Retinal pigment epithelial cell (primary cell): ENCODE data around the gene MPI.
"Not testable (repeated sequence)": the region's sequence is repeated elsewhere in the genome, so short reads cannot be mapped to it uniquely, and the experiment has no call there.

ENCODE experiments used
- DNase-seq: peaks from one replicate; pipeline ENCODE4 v3.0.0-alpha.2; 2010; ENCODE audit warnings: low read depth
- H3K4me3 ChIP-seq: 2 replicates; pipeline ENCODE4 v1.5.1; 2011; ENCODE audit warnings: mild to moderate bottlenecking, low read length, control low read depth, moderate library complexity
- CTCF ChIP-seq: conservative IDR thresholded peaks from 2 replicates; pipeline ENCODE4 v1.5.1; 2011; ENCODE audit warnings: low read depth, low read length, control low read depth, inconsistent platforms

The MPI gene

DNA sequence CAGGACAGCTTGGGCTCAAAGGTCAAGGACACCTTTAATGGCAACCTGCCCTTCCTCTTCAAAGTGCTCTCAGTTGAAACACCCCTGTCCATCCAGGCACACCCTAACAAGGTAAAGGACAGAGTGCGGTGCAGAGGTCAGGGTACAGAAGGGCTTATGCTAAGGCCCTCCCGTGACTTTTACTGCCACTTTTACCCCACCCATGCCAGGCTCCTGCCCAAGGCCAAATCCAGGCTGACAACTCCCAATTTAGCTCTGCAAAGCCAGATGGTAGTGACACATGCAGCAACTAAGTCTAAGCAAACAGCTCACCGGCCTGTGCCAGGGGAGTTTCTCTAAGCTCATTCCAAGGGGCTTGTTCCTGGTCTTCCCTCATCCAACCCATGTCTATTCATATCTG lies 1.6 kb downstream of the MPI start:
- no peak for TF ChIP-seq CTCF
- DNase-seq: no peak
- H3K4me3 ChIP-seq: no peak overlapping the region

GRCh38 chr15:74892313-74892712 lies 2.5 kb downstream of the MPI start:
- no peak for TF ChIP-seq CTCF
- no peak overlapping the region for H3K4me3 ChIP-seq
- no peak for DNase-seq

- H3K4me3 ChIP-seq: no peak overlapping the region
- DNase-seq: no peak
- TF ChIP-seq CTCF: no peak
Measured at GRCh38 chr15:74892931-74893330, 3.1 kb downstream of the MPI start.

- TF ChIP-seq CTCF: no peak
- no peak overlapping the region for H3K4me3 ChIP-seq
- DNase-seq: no peak
Measured at GRCh38 chr15:74893627-74894026, 3.8 kb downstream of the MPI start.

DNA sequence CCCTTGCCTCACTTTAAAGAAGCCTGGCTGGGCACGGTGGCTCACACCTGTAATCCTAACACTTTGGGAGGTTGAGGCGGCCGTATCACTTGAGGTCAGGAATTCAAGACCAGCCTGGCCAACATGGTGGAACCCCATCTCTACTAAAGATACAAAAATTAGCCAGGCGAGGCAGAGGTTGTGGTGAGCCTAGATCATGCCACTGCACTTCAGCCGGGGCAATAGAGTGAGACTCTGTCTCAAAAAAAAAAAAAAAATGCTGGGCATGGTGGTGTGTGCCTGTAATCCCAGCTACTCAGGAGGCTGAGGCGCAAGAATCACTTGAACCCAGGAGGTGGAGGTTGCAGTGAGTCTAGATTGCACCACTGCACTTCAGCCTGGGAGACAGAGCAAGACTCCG lies 4.5 kb downstream of the MPI start:
- not testable (repeated sequence) for DNase-seq, H3K4me3 ChIP-seq

DNA sequence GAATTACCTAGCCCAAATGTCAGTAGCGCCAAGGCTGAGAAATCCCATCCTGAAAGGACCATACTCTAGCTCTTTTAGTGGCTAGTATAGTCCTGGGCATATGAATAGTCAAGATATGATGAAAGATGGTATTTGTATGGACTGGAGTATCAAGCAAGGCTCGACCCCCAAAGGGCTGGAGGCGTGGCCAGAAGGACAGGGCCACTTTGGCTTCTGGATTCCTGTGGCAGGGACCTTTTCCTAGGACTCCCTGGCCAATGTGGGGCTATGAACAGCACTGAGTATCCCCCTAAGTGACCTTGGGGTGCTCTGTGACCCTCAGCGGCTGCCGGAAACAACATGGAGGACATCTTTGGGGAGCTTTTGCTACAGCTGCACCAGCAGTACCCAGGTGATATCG lies 6.0 kb downstream of the MPI start:
- no peak for DNase-seq
- no peak overlapping the region for H3K4me3 ChIP-seq
- TF ChIP-seq CTCF: no peak

- TF ChIP-seq CTCF: no peak
- H3K4me3 ChIP-seq: no peak overlapping the region
- DNase-seq: no peak
Measured at GRCh38 chr15:74896316-74896715, 6.5 kb downstream of the MPI start.

GRCh38 chr15:74897300-74897701 lies 7.5 kb downstream of the MPI start:
- no peak for DNase-seq
- no peak for TF ChIP-seq CTCF

More at GRCh38 chr15:74897300-74897701, 7.5 kb downstream of the MPI start:
- no peak overlapping the region for H3K4me3 ChIP-seq
